SIG-M5 treated with dmso at 0.1 percent for 504 hours (cell line): Measurements from ENCODE around the gene ERAL1.
"Not testable (repeated sequence)": the region's sequence is repeated elsewhere in the genome, so short reads cannot be mapped to it uniquely, and the experiment has no call there.

ENCODE experiments used
- DNase-seq: peaks from one replicate; lab custom pipeline; 2025; ENCODE audit not compliant: unreplicated experiment; lab: John Stamatoyannopoulos, UW

ERAL1 gene

GRCh38 chr17:28849281-28849680 is 5.5 kb upstream of the ERAL1 start:
- no peak for DNase-seq

- DNase-seq, result no peak
Measured at GRCh38 chr17:28853295-28853694, 1.5 kb upstream of the ERAL1 start.

GRCh38 chr17:28855336-28855679 is 492 bp downstream of the ERAL1 start:
- DNase-seq, result no peak

- no peak for DNase-seq
Measured at GRCh38 chr17:28856028-28856574, 1.3 kb downstream of the ERAL1 start.

- DNase-seq, result no peak
Measured at GRCh38 chr17:28857905-28858800, 3.3 kb downstream of the ERAL1 start.

GRCh38 chr17:28858801-28859355 is 4.1 kb downstream of the ERAL1 start:
- no peak for DNase-seq

- no peak for DNase-seq
Measured at GRCh38 chr17:28860363-28860808, 5.6 kb downstream of the ERAL1 start.

- no peak for DNase-seq
Measured at GRCh38 chr17:28861393-28862203, 6.8 kb downstream of the ERAL1 start.

GRCh38 chr17:28862561-28862960 is 7.7 kb downstream of the ERAL1 start:
- no peak for DNase-seq

GRCh38 chr17:28863953-28864352 is 9.1 kb downstream of the ERAL1 start:
- no peak for DNase-seq

- no peak for DNase-seq
Measured at GRCh38 chr17:28864991-28865849, 10.4 kb downstream of the ERAL1 start.

GRCh38 chr17:28865946-28866752 is 11.3 kb downstream of the ERAL1 start:
- peak; percentile 29 for DNase-seq

GRCh38 chr17:28867276-28867675 is 12.5 kb downstream of the ERAL1 start:
- no peak for DNase-seq

GRCh38 chr17:28871056-28871579 is 16.3 kb downstream of the ERAL1 start:
- no peak for DNase-seq

- DNase-seq, result no peak
Measured at GRCh38 chr17:28873839-28874238, 19.0 kb downstream of the ERAL1 start.

- no peak for DNase-seq
Measured at GRCh38 chr17:28874750-28875149, 19.9 kb downstream of the ERAL1 start.

- DNase-seq, result no peak
Measured at GRCh38 chr17:28875848-28876550, 21.2 kb downstream of the ERAL1 start.

- not testable (repeated sequence) for DNase-seq
Measured at GRCh38 chr17:28877150-28877711, 22.4 kb downstream of the ERAL1 start.
